ENCODE measurements around the gene FNBP1L.

Gene FNBP1L

DNA sequence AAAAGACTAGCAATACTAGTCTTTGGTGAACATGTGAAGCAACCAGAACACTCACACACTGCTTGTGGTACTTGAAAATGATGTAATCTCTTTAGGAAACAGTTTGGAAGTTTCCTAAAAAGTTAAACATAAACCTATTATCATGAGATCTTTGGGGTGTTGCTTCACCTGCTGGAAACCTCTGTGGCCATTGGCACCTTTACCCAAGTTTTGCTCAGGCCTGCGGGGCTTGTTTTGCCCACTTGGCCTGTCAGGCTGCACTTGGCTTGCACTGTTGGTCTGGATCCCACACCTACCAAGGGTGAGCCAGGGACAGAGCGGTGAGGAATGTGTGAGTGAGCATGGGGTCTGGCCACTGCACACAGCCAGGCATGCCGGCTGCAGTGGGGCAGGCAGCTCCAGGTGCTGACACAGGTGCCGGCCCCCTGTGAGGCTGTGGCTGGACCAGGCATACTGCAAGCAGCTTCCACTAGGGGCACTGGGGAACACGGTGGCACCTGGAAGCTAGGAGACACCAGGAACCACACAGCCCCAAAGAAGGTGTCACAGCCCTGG lies 14.4 kb upstream of the FNBP1L start:
- peaks cover 19% of the 10 kb centered on the region for H3K9me3 ChIP-seq (ENCODE audit: insufficient read depth, low read depth, low read length)
- H3K4me3 ChIP-seq (ENCODE audit: low read length) = no peak overlapping the region
- H3K27ac ChIP-seq (ENCODE audit: low read depth, low read length) = no peak overlapping the region
- WGBS = 91% methylated on average over 5 of the region's 5 CpGs
- H3K27me3 ChIP-seq (ENCODE audit: insufficient read depth, low read length) = no peaks in the 10 kb centered on the region
- H3K4me1 ChIP-seq (ENCODE audit: insufficient read depth, low read length) = no peaks in the 10 kb centered on the region
- no peaks in the 10 kb centered on the region for H3K36me3 ChIP-seq (ENCODE audit: insufficient read depth, low read length)
- no peak overlapping the region for H3K9ac ChIP-seq (ENCODE audit: low read depth, low read length)

DNA sequence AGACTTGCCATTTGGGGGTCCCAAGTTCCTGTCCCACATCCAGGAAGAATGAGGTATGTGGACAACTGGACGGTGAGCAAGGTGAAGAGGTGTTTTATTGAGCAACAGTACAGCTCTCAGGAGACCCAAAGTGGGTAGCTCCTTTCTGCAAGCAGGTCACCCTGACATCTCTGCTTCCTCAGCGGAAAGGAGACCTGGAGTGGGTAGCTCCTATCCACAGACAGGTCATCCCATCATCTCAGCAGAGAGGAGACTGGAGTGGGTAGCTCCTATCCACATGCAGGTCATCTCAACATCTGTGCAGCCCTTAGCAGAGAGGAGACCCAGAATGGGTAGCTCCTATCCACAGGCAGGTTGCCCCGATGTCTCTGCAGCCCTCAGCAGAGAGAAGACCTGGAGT lies 13.8 kb upstream of the FNBP1L start:
- no peak overlapping the region for H3K27ac ChIP-seq (ENCODE audit: low read depth, low read length)
- 93% methylated on average over 3 of the region's 3 CpGs for WGBS
- no peak overlapping the region for H3K4me3 ChIP-seq (ENCODE audit: low read length)
- no peaks in the 10 kb centered on the region for H3K4me1 ChIP-seq (ENCODE audit: insufficient read depth, low read length)
- no peaks in the 10 kb centered on the region for H3K36me3 ChIP-seq (ENCODE audit: insufficient read depth, low read length)
- peaks cover 19% of the 10 kb centered on the region for H3K9me3 ChIP-seq (ENCODE audit: insufficient read depth, low read depth, low read length)
- H3K9ac ChIP-seq (ENCODE audit: low read depth, low read length) = no peak overlapping the region
- H3K27me3 ChIP-seq (ENCODE audit: insufficient read depth, low read length) = no peaks in the 10 kb centered on the region

DNA sequence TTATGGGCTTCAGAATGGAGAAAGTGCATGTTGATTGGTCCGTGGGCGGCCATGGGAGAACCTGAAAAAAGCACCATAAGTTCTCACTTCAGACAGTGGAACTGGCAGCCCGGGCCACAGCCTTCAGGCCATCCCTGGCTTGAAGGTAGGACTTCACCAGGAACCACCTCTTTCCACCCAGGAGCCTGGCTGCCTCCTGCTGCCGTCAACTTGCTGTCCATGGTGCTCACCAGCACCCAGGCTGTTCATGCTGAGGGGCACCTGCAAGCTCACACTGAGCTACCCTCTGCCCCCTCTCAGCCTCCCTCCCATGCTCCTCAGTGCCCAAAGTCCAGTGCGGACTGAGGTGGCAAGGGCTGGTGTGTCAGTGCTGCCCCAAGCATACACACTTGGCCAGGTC lies 12.9 kb upstream of the FNBP1L start:
- Histone ChIP-seq H3K27ac (ENCODE audit: low read depth, low read length) (no peak overlapping the region), H3K4me3 (ENCODE audit: low read length) (no peak overlapping the region), H3K27me3 (ENCODE audit: insufficient read depth, low read length) (no peaks in the 10 kb centered on the region), H3K4me1 (ENCODE audit: insufficient read depth, low read length) (no peaks in the 10 kb centered on the region), H3K9me3 (ENCODE audit: insufficient read depth, low read depth, low read length) (peaks cover 19% of the 10 kb centered on the region), H3K9ac (ENCODE audit: low read depth, low read length) (no peak overlapping the region), H3K36me3 (ENCODE audit: insufficient read depth, low read length) (no peaks in the 10 kb centered on the region)
- 93% methylated on average over 5 of the region's 5 CpGs for WGBS

DNA sequence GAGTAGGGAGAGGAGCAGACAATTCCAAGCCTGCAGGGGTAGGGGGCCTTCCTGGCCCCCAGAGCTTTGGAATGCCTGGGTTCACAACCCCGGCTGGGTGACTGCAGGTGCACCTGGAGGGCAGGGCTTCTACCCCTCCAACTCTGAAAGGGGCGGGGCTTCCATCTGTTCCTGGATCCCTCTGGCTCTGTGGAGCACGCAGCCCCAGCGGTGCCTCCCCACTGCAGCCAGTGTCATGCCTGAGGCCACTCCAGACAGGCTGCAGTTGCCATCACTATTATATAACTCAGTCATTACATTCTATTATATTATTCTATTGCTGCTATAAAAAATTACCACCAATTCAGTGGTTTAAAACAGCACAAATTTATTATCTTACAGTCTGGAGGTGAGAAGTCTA lies 12.5 kb upstream of the FNBP1L start:
- Histone ChIP-seq H3K27ac (ENCODE audit: low read depth, low read length) (no peak overlapping the region), H3K36me3 (ENCODE audit: insufficient read depth, low read length) (no peaks in the 10 kb centered on the region), H3K9me3 (ENCODE audit: insufficient read depth, low read depth, low read length) (peaks cover 19% of the 10 kb centered on the region), H3K4me1 (ENCODE audit: insufficient read depth, low read length) (no peaks in the 10 kb centered on the region), H3K27me3 (ENCODE audit: insufficient read depth, low read length) (no peaks in the 10 kb centered on the region), H3K4me3 (ENCODE audit: low read length) (no peak overlapping the region), H3K9ac (ENCODE audit: low read depth, low read length) (no peak overlapping the region)
- WGBS = 91% methylated on average over 4 of the region's 4 CpGs

DNA sequence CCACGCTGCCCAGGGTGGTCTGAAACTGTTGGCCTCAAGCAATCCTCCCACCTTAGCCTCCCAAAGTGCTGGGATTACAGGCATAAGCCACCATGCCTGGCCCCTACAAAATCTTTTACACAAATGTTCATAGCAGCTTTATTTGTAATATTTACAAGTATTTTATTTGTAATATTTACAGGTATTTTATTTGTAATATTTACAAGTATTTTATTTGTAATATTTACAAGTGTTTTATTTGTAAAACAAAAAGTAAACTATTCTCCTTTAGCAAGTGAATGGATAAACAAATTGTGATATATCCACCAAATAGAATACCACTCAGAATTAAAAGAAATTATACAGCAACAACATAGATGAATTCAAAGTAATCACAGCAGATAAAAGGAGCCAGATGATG lies 11.4 kb upstream of the FNBP1L start:
- Histone ChIP-seq H3K27ac (ENCODE audit: low read depth, low read length) (no peak overlapping the region), H3K4me3 (ENCODE audit: low read length) (no peak overlapping the region), H3K9ac (ENCODE audit: low read depth, low read length) (no peak overlapping the region), H3K4me1 (ENCODE audit: insufficient read depth, low read length) (no peaks in the 10 kb centered on the region), H3K27me3 (ENCODE audit: insufficient read depth, low read length) (no peaks in the 10 kb centered on the region), H3K9me3 (ENCODE audit: insufficient read depth, low read depth, low read length) (peaks cover 19% of the 10 kb centered on the region), H3K36me3 (ENCODE audit: insufficient read depth, low read length) (no peaks in the 10 kb centered on the region)
- 96% methylated on average over 1 of the region's 1 CpG for whole genome bisulfite sequencing

DNA sequence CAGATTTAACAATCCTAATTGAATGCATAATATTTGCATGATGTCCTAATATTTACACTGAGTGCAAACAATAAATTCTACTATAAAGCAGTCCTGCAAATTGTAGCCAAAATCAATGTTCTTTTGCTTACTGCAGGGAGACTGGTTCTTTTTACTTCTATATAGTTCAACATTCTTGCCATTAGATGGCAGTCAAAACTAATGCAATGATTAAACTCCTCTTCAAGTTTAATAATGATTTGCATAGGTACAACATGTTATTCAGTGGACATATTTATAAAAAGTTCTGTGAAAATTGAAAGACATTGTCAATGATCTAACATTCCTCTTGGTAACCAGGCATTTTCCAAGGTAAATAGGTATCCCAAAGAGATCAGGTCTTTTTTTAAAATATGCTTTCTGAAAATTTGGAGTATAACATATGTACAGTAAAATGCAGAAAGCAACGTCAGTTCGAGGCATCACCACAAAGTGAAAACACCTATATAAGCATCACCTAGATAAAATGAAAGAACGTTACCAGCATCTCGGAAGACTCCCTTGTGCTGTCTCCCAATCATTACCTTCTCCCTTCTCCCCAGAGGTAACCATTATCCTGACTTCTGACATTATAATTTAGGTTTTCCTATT lies 9.8 kb upstream of the FNBP1L start:
- Histone ChIP-seq H3K36me3 (ENCODE audit: insufficient read depth, low read length) (no peaks in the 10 kb centered on the region), H3K9ac (ENCODE audit: low read depth, low read length) (no peak overlapping the region), H3K27ac (ENCODE audit: low read depth, low read length) (no peak overlapping the region), H3K4me1 (ENCODE audit: insufficient read depth, low read length) (0 out of 2 replicates have a peak, but pooled peaks cover 8% of the 10 kb centered on the region), H3K27me3 (ENCODE audit: insufficient read depth, low read length) (no peaks in the 10 kb centered on the region), H3K4me3 (ENCODE audit: low read length) (no peak overlapping the region), H3K9me3 (ENCODE audit: insufficient read depth, low read depth, low read length) (peaks cover 15% of the 10 kb centered on the region)
- WGBS = 76% methylated on average over 4 of the region's 4 CpGs

DNA sequence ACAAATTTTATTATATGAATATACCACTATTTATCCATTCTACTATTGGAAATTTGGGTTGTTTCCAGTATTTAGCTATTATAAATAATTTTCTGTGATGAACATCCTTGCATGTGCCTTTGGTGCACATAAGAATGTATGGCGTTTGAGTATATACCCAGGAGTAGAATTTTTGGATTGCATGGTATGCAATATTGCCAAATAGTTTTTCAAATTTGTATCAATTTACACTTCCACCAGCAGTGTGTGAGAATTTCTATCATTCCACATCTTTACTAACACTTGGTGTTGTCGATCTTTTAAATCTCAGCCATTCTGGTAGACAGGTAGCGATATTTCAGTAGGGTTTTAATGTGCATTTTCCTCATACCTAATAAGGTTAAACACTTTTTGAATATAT lies 9.2 kb upstream of the FNBP1L start:
- Histone ChIP-seq H3K27me3 (ENCODE audit: insufficient read depth, low read length) (no peaks in the 10 kb centered on the region), H3K9ac (ENCODE audit: low read depth, low read length) (no peak overlapping the region), H3K4me3 (ENCODE audit: low read length) (no peak overlapping the region), H3K9me3 (ENCODE audit: insufficient read depth, low read depth, low read length) (peaks cover 14% of the 10 kb centered on the region), H3K36me3 (ENCODE audit: insufficient read depth, low read length) (no peaks in the 10 kb centered on the region), H3K4me1 (ENCODE audit: insufficient read depth, low read length) (0 out of 2 replicates have a peak, but pooled peaks cover 8% of the 10 kb centered on the region), H3K27ac (ENCODE audit: low read depth, low read length) (no peak overlapping the region)
- 93% methylated on average over 2 of the region's 3 CpGs for WGBS

DNA sequence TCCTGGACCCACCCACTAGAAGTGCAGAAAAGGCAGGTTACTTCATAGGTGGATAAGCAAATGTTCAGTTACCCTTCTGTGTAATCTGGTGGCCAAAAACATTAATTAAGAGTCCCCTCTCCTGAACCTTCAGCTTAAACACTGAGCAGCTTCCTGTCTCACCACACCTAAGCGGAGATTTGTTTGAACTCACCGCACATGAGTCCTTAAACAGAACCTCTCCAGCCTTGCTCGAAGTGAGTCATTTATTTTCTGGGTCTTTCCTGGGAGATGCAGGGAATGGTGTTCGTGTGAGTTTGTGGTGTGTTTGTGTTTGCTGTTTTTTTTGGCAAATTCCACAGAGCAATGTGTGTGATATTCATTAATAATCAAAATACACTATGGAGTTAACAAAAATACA lies 7.6 kb upstream of the FNBP1L start:
- 88% methylated on average over 4 of the region's 4 CpGs for WGBS
- Histone ChIP-seq H3K36me3 (ENCODE audit: insufficient read depth, low read length) (no peaks in the 10 kb centered on the region), H3K4me3 (ENCODE audit: low read length) (no peak overlapping the region), H3K9me3 (ENCODE audit: insufficient read depth, low read depth, low read length) (no peaks in the 10 kb centered on the region), H3K4me1 (ENCODE audit: insufficient read depth, low read length) (0 out of 2 replicates have a peak, but pooled peaks cover 8% of the 10 kb centered on the region), H3K9ac (ENCODE audit: low read depth, low read length) (no peak overlapping the region), H3K27me3 (ENCODE audit: insufficient read depth, low read length) (no peaks in the 10 kb centered on the region), H3K27ac (ENCODE audit: low read depth, low read length) (no peak overlapping the region)

DNA sequence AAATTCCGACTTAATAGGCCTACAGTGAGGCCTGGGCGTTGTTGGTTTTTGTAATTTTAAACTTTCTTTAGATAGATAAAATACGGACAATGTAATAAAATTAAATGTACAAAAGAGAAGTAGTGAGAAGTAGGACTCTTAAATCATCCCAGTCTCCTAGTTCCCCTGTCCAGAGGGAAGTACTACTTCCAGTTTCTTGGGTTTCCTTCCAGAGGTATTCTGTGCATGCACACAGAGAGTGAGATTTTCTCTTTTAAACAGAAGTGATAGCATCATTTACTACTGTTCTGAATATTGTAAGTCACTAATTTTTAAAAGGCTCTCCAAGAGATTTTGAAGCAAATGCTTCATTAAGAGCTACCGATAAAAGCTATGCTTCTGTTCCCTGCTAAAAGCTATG lies 7.2 kb upstream of the FNBP1L start:
- H3K4me3 ChIP-seq (ENCODE audit: low read length) = no peak overlapping the region
- H3K27me3 ChIP-seq (ENCODE audit: insufficient read depth, low read length) = no peaks in the 10 kb centered on the region
- H3K27ac ChIP-seq (ENCODE audit: low read depth, low read length) = no peak overlapping the region
- H3K36me3 ChIP-seq (ENCODE audit: insufficient read depth, low read length) = no peaks in the 10 kb centered on the region
- H3K4me1 ChIP-seq (ENCODE audit: insufficient read depth, low read length) = 0 out of 2 replicates have a peak, but pooled peaks cover 8% of the 10 kb centered on the region
- H3K9ac ChIP-seq (ENCODE audit: low read depth, low read length) = no peak overlapping the region
- WGBS = 88% methylated on average over 3 of the region's 4 CpGs
- no peaks in the 10 kb centered on the region for H3K9me3 ChIP-seq (ENCODE audit: insufficient read depth, low read depth, low read length)

DNA sequence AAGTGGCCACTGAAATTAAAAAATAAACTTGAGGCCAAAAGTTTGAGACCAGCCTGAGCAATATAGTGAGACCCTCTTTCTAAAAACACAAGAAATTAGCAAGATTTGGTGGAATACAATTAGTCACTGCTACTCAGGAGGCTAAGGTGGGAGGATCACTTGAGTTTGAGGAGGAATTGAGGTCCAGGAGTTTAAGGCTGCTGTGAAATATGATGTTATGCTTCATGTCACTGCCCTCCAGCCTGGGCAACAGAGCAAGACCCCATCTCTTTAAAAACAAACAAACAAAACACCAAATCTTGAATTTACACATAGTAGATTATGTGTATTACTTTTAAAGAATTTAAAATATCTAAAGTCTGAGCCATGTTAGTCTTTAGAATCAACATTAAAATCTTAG lies 6.3 kb upstream of the FNBP1L start:
- no peaks in the 10 kb centered on the region for H3K27me3 ChIP-seq (ENCODE audit: insufficient read depth, low read length)
- no peaks in the 10 kb centered on the region for H3K9me3 ChIP-seq (ENCODE audit: insufficient read depth, low read depth, low read length)
- H3K27ac ChIP-seq (ENCODE audit: low read depth, low read length) = no peak overlapping the region
- H3K4me1 ChIP-seq (ENCODE audit: insufficient read depth, low read length) = 0 out of 2 replicates have a peak, but pooled peaks cover 8% of the 10 kb centered on the region
- H3K4me3 ChIP-seq (ENCODE audit: low read length) = no peak overlapping the region
- no peak overlapping the region for H3K9ac ChIP-seq (ENCODE audit: low read depth, low read length)
- H3K36me3 ChIP-seq (ENCODE audit: insufficient read depth, low read length) = no peaks in the 10 kb centered on the region

DNA sequence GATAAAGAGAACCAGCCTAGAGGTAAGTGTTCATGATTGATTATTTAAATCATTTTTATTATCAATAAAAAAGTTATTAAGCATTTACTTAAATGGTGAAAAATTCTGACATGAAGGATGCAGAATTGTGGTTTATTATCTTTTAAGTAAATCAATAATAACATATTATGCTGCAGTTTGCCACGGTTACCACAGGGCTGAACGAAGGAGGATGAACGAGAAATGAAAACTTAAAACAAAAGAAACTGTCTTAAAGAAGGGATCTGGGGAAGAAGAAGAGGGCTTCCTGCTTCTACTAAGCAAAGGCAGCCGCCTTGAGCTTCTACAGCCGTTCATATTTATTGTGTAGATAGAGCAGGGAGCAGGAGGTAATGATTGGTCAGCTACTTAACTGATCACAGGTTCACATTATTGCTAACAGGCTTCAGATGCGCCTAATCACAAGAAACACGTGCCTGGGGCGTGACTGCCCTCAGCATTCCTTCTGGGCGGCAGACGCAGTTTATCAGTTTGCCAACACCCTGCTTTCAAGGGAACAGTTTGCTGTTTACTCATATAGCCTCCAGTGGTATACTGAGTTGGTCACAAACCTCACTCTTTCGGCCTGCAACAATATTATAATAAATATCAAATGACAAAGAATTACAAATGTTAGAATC lies 5.8 kb upstream of the FNBP1L start:
- Histone ChIP-seq H3K36me3 (ENCODE audit: insufficient read depth, low read length) (no peaks in the 10 kb centered on the region), H3K4me1 (ENCODE audit: insufficient read depth, low read length) (peaks cover 10% of the 10 kb centered on the region), H3K9ac (ENCODE audit: low read depth, low read length) (no peak overlapping the region), H3K27me3 (ENCODE audit: insufficient read depth, low read length) (no peaks in the 10 kb centered on the region), H3K4me3 (ENCODE audit: low read length) (no peak overlapping the region), H3K9me3 (ENCODE audit: insufficient read depth, low read depth, low read length) (no peaks in the 10 kb centered on the region), H3K27ac (ENCODE audit: low read depth, low read length) (no peak overlapping the region)
- WGBS = 77% methylated on average over 10 of the region's 11 CpGs
